ENCODE results near the gene RER1. TPM values are rescaled to one million over a fixed set of nuclear protein-coding genes. Genes with fewer than 3 reads are reported as not detected.

The RER1 gene
- polyA plus RNA-seq, 1 donor from 2014 or later = 58.7 TPM

DNA sequence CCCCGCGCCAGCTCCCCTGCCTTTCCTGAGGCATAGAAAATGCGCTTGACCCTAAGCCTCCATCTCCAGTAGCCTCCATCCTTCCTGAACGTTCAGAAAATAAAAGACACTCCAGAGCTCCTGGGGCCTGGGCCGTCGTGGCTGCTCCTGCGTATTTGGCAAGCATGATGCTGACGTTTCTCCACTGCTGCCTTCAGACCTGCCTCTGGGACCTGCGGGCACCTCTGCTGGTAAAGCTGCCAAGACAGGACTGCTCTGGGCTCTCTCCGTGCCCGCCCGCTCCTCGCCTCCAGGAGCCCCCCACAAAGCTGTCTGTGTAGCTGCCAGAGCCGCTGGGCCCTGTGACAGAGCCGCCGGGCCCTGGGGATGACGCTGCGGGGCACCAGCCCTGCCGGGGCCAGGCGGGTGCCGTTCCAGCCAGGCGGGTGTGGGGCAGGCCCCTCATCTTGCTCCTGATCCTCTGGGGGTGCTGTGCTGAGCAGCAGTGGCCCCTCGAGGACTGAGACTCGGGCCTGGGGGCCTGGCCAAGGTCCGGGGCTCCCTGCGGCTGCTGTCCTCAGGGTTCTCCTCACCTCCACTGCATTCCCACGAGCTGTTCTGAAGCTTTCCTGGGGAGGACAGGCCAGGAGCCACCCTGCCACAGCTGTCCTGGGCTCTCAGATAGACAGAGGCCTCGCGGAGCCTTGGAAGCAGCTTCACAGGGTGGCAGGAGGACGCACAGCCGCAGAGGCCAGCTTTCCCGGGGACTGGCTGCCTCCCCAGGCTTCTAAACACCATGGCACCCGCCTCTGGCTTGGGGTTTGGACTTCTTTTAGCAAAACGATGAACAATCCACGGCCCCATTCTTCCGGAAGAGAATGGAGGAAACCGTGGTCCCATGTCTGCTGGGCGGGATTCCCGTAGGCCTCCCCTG is 48.4 kb upstream of the RER1 start:
- no peak overlapping the region for H3K4me2 ChIP-seq (ENCODE audit: low read length)
- TF ChIP-seq EP300 (conservative IDR thresholded peaks at IDR 0.05; ENCODE audit: poor library complexity, severe bottlenecking) = no peak
- no peak for TF ChIP-seq RAD21 (conservative IDR thresholded peaks at IDR 0.05)
- TF ChIP-seq MXI1 (conservative IDR thresholded peaks at IDR 0.05; ENCODE audit: poor library complexity, severe bottlenecking) = no peak
- TF ChIP-seq, protein P1, sequence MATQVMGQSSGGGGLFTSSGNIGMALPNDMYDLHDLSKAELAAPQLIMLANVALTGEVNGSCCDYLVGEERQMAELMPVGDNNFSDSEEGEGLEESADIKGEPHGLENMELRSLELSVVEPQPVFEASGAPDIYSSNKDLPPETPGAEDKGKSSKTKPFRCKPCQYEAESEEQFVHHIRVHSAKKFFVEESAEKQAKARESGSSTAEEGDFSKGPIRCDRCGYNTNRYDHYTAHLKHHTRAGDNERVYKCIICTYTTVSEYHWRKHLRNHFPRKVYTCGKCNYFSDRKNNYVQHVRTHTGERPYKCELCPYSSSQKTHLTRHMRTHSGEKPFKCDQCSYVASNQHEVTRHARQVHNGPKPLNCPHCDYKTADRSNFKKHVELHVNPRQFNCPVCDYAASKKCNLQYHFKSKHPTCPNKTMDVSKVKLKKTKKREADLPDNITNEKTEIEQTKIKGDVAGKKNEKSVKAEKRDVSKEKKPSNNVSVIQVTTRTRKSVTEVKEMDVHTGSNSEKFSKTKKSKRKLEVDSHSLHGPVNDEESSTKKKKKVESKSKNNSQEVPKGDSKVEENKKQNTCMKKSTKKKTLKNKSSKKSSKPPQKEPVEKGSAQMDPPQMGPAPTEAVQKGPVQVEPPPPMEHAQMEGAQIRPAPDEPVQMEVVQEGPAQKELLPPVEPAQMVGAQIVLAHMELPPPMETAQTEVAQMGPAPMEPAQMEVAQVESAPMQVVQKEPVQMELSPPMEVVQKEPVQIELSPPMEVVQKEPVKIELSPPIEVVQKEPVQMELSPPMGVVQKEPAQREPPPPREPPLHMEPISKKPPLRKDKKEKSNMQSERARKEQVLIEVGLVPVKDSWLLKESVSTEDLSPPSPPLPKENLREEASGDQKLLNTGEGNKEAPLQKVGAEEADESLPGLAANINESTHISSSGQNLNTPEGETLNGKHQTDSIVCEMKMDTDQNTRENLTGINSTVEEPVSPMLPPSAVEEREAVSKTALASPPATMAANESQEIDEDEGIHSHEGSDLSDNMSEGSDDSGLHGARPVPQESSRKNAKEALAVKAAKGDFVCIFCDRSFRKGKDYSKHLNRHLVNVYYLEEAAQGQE (IDR thresholded peaks at IDR 0.05; ENCODE audit: borderline replicate concordance) = no peak
- TF ChIP-seq TAF1 (IDR thresholded peaks at IDR 0.05; ENCODE audit: low read depth) = no peak
- TF ChIP-seq SMC3 (conservative IDR thresholded peaks at IDR 0.05; ENCODE audit: poor library complexity) = no peak
- TF ChIP-seq POLR2AphosphoS5 (IDR thresholded peaks at IDR 0.05) = no peak
- TF ChIP-seq, protein P2, sequence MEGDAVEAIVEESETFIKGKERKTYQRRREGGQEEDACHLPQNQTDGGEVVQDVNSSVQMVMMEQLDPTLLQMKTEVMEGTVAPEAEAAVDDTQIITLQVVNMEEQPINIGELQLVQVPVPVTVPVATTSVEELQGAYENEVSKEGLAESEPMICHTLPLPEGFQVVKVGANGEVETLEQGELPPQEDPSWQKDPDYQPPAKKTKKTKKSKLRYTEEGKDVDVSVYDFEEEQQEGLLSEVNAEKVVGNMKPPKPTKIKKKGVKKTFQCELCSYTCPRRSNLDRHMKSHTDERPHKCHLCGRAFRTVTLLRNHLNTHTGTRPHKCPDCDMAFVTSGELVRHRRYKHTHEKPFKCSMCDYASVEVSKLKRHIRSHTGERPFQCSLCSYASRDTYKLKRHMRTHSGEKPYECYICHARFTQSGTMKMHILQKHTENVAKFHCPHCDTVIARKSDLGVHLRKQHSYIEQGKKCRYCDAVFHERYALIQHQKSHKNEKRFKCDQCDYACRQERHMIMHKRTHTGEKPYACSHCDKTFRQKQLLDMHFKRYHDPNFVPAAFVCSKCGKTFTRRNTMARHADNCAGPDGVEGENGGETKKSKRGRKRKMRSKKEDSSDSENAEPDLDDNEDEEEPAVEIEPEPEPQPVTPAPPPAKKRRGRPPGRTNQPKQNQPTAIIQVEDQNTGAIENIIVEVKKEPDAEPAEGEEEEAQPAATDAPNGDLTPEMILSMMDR (IDR thresholded peaks at IDR 0.05; ENCODE audit: poor library complexity, severe bottlenecking) = no peak
- TF ChIP-seq EZH2 (IDR thresholded peaks at IDR 0.05; ENCODE audit: borderline replicate concordance, insufficient read depth, low read length, poor library complexity, severe bottlenecking) = no peak
- no peaks in the 10 kb centered on the region for H3K9me2 ChIP-seq (ENCODE audit: insufficient read depth, low read length)
- H3K79me2 ChIP-seq (replicated peaks; ENCODE audit: insufficient read depth, low read length) = no peaks in the 10 kb centered on the region
- no peaks in the 10 kb centered on the region for H3K9me3 ChIP-seq (ENCODE audit: low read length)
- no peak overlapping the region for H2AFZ ChIP-seq (ENCODE audit: low read depth, low read length)
- no peaks in the 10 kb centered on the region for H3F3A ChIP-seq (ENCODE audit: insufficient read depth, low read length, poor library complexity, severe bottlenecking)
- no peak overlapping the region for H3K27ac ChIP-seq (ENCODE audit: low read length)
- no peaks in the 10 kb centered on the region for H3K27me3 ChIP-seq (ENCODE audit: insufficient read depth, low read depth, low read length)
- no peaks in the 10 kb centered on the region for H4K20me1 ChIP-seq (ENCODE audit: insufficient read depth)
- no peak overlapping the region for H3K4me3 ChIP-seq (ENCODE audit: low read length)
- no peaks in the 10 kb centered on the region for H3K36me3 ChIP-seq (ENCODE audit: insufficient read depth, low read length)
- H3K9ac ChIP-seq (ENCODE audit: low read length) = no peak overlapping the region

DNA sequence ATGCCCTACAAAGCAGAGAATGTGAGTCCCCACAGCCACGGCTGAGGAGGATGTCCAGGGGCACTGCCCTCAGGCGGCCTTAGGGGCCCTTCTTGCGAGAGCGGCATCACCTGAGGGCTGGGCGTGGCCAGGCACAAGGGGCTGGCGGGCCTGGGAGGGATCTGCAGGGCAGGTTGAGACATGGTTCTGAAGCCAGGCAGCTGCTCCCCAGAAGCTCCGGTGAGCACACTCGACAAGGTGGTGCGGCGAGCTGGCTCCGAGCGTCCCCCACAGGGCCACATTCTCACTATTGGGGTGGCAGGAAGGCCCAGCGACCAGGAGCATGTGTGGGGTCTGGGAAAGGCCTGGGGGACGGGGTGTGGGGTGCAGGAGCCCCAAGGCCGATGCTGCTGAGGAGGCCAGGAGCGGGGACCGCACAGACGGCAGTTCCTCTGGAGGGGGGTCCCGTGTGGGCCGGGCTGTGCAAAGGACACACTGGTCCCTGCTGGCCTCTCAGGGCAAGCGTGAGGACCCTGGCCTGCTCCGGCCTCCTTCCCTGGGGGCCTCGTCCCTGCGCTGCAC is 47.4 kb upstream of the RER1 start:
- no peak overlapping the region for H2AFZ ChIP-seq (ENCODE audit: low read depth, low read length)
- H3K79me2 ChIP-seq (replicated peaks; ENCODE audit: insufficient read depth, low read length) = no peaks in the 10 kb centered on the region
- no peaks in the 10 kb centered on the region for H3K9me3 ChIP-seq (ENCODE audit: low read length)
- no peak overlapping the region for H3K9ac ChIP-seq (ENCODE audit: low read length)
- H3K4me3 ChIP-seq (ENCODE audit: low read length) = no peak overlapping the region
- no peak overlapping the region for H3K4me2 ChIP-seq (ENCODE audit: low read length)
- no peaks in the 10 kb centered on the region for H3K27me3 ChIP-seq (ENCODE audit: insufficient read depth, low read depth, low read length)
- no peaks in the 10 kb centered on the region for H3F3A ChIP-seq (ENCODE audit: insufficient read depth, low read length, poor library complexity, severe bottlenecking)
- TF ChIP-seq RAD21 (conservative IDR thresholded peaks at IDR 0.05) = no peak
- TF ChIP-seq SMC3 (conservative IDR thresholded peaks at IDR 0.05; ENCODE audit: poor library complexity) = no peak
- TF ChIP-seq, protein P1 (IDR thresholded peaks at IDR 0.05; ENCODE audit: borderline replicate concordance) = no peak
- TF ChIP-seq, protein P2 (IDR thresholded peaks at IDR 0.05; ENCODE audit: poor library complexity, severe bottlenecking) = no peak
- no peak for TF ChIP-seq EZH2 (IDR thresholded peaks at IDR 0.05; ENCODE audit: borderline replicate concordance, insufficient read depth, low read length, poor library complexity, severe bottlenecking)
- no peak for TF ChIP-seq EP300 (conservative IDR thresholded peaks at IDR 0.05; ENCODE audit: poor library complexity, severe bottlenecking)
- no peak for TF ChIP-seq MXI1 (conservative IDR thresholded peaks at IDR 0.05; ENCODE audit: poor library complexity, severe bottlenecking)
- TF ChIP-seq TAF1 (IDR thresholded peaks at IDR 0.05; ENCODE audit: low read depth) = no peak
- TF ChIP-seq POLR2AphosphoS5 (IDR thresholded peaks at IDR 0.05) = no peak
- no peaks in the 10 kb centered on the region for H4K20me1 ChIP-seq (ENCODE audit: insufficient read depth)
- no peaks in the 10 kb centered on the region for H3K36me3 ChIP-seq (ENCODE audit: insufficient read depth, low read length)
- no peak overlapping the region for H3K27ac ChIP-seq (ENCODE audit: low read length)
- no peaks in the 10 kb centered on the region for H3K9me2 ChIP-seq (ENCODE audit: insufficient read depth, low read length)
